HG02840 (cell line): ENCODE measurements around the gene AGAP1.

Experiments used
- ATAC-seq: cut with Tn5 transposase; IDR thresholded peaks from one replicate; pipeline ENCODE4 v1.9.1; 2021; ENCODE audit warnings: mild to moderate bottlenecking, moderate library complexity, moderate number of reproducible peaks; ENCODE audit not compliant: unreplicated experiment, low FRiP score

Gene AGAP1

DNA sequence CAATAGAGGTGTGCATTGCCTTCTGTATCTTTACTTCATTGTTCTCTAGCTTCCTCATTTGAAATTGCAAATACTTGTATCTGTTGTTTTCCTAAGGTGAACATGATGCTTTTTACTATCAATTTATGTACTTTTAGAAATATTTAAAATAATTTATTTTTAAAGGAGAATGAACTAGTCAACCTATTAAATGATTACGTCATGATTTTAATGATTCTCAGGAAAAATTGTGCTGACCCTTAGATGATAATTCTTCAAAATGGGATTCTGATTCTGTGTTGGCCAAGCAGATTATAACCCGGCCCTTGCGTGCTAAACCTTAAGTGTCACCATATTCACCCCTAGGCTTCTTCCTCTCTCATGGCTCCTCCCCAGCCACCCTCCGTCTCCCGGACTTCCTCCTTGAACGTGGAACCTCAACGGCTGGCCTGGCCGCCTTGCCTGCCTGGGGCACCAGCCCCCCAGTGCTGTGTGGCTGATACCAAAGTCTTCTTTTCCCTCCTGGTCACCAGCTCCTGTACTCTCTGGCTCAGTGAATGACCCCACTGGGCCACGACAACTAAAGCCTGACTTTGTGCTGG is 382.3 kb downstream of the AGAP1 start:
- no peak for ATAC-seq

DNA sequence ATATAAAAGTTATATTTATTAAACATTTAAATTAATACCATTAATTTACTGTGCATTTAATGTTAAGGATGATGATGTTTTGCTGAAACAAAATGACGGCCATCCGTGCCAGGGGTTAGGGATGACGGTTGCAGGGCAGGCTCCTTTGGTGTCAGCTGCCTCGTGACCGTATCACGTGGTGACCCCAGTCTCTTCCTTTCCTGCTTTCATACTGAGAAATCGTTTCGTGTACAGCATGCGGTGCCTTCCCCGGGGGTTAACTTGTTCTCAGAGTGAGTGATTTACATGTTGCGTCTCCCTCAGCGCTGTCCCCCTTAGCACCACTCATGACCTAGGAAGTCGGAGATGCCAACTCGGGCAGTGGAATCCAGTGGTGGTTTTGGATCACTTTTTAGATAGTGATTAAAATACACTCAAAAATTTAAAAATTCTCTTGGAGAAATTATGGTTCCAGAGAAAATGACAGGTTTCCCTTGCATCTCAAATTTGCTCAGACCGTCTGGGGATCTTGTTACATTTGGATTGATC is 383.5 kb downstream of the AGAP1 start:
- no peak for ATAC-seq

DNA sequence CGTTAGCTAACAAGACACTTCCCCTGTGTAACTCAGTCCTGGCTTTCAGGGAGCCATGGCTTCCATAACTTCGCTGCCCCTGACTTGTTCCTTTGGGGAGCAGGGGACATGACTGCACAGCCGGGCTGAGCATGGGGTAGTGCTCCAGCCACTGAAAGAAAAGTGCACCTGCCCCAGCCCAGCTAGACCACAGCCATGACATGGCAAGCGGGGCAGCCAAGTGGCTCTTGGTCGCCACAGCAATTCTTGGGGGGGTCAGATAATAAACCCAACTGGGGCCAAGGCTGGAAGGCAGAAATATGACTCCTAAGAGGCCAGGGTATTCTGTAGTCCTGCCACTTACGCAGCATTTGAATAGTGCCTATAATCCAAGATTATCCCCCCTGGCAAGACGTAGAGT is 385.3 kb downstream of the AGAP1 start:
- no peak for ATAC-seq

DNA sequence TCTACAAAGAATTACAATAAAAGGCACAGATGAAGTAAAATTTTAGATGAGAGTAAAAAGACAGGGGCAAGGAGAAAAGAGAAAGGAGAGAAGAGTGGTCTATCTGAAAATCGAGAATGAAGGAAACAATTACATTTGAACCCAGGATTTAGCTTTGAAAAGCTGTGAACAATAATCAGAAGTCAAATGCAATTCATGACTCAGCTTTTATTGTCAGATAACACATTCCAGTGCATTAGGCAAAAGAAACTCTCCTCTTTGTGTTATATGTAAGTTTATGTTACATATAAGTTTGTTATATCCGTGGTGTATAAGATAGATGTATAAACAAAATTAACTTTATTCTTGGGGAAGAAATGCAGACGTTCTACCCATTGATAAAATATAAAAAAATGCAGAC is 389.8 kb downstream of the AGAP1 start:
- ATAC-seq: no peak

DNA sequence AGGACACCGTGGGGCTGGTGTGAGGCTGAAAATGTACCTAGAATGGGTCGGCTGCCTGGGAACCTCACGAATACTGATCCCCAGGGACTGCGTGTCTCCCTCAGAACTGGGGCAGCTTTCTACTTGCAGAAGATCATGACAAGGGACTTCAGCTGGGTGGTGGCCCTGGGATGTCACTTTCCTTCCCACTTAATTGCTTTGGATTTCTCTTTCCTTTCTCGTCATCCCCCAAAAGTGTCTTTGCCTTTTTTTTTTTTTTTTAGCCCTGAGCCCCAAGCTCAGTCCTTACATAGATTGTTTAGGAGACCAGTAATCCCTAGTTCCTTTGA is 395.4 kb downstream of the AGAP1 start:
- no peak for ATAC-seq

DNA sequence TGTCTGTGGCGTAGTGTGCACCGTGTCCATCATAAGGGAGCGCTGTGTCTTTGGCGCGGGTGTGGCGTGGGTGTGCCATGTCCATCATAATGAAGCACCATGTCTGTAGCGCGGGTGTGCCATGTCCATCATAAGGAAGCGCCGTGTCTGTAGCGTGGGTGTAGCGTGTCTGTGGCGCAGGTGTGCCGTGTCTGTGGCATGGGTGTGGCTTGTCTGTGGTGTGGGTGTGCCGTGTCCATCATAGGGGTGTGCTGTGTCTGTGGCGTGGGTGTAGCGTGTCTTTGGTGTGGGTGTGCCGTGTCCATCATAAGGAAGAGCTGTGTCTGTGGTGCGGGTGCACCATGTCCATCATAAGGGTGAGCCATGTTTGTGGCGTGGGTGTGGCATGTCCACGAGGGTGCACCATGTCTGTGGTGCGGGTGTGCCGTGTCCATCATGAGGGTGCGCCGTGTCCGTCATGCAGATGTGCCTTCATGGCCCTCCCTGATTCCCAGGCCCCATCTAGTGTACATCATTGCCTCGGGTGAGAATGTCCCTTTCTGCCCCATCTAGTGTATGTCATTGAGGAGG is 399.4 kb downstream of the AGAP1 start:
- ATAC-seq: no peak

DNA sequence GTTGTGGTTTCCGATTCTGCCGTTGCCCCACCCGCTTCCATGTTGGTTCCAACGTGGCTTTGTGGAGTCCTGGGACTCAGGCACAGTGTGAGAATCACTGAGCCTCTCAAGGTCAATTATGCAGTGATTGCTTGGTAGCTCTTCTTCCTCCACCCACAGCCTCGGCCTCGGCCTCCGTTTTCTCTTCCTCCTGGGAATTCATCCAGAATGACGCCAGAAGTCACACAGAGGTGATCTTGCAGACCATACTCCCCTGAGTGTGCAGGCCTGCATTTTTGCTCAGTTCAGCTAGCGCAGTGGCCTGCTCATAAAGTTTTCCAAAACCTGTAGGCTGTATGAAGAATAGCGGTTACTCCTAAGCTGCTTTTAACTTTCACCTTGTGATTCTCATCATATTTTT is 401.0 kb downstream of the AGAP1 start:
- ATAC-seq: no peak

DNA sequence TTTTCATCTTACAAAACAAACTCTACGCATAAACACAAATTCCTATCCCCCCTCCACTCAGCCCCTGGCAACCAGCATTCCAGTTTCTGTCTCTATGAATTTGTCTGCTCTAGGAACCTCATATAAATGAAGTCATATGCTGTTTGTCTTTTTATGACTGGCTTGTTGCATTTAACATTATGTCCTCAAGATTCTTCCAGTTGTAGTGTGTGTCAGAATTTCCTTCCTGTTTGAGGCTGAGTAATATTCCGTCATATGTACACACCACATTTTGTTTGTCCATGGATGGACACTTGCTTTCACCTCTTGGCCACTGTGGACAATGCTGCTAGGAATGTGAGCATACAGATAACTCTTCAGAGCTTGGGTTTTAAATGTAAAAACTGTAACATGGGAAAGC is 402.2 kb downstream of the AGAP1 start:
- ATAC-seq: no peak

DNA sequence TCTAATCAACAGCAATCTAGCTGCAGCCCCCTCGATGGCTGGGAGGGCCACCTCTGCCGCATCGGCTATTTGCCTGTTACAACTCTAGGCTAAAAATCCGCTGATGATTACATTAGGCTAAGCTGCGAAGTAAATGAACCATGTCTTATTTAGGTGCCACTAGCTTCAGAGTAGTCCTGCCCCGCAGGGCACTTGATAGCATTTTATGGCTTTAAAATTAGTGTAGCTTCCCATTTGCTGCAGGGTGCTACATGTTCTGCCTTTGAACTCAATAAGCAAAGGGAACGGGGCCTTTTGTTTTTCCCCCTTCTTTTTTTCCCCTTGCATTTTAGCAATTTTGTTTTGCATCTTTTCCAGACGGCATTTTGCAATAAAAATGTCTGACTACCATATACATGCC is 404.1 kb downstream of the AGAP1 start:
- no peak for ATAC-seq

DNA sequence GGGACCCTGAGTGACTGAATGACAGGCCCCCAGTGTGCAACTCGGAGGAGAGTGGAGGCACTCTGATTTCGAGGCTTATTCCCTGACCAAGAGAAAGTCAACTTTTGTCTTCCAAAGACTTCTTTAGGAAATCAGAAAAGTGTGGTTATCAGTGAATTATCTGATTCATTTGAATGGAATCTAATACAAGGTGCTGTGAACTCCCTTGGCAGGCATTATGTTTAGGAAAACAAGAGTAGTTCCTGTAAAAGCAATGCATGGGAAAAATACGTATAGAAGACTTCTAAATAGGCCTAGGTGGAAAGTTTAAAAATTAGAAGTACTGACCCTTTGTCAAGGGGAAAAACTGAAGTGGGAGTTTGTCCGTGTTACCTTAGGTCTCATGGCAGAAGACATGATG is 404.9 kb downstream of the AGAP1 start:
- no peak for ATAC-seq

DNA sequence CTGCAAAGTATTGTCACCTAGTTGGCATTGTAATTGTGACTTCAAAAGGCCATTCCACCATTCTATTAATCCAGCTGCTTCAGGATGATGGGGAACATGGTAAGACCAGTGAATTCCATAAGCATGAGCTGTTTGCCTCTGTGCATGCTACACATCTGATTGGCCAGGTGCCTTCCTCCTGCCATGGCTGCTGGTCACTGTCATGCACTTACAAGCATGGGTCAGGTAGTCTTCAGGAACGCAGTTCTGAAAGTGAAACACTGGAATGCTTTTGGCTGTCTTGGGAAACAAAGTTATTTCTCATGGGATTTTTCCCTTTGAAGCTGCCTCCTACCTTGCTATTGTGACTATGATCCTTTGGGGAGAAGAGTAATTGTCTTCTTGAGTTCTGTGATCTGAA is 406.8 kb downstream of the AGAP1 start:
- ATAC-seq: no peak

DNA sequence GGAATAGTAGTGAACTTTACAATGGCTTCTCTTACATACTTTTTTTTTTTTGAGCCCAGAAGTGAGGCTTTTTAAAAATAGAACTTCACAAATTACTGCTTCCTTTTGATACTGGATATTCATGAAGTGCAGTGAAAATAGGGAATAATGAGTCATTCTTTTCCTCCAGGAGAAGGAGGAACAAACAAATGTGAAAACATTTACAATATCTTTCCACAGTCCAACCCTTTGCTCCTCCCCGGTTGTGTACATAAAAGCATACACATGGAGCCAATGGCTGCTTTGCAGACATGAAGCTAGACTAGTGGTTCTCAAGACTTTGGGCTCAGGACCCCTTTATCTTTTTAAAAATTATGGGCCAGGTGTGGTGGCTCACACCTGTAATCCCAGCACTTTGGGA is 407.4 kb downstream of the AGAP1 start:
- no peak for ATAC-seq

DNA sequence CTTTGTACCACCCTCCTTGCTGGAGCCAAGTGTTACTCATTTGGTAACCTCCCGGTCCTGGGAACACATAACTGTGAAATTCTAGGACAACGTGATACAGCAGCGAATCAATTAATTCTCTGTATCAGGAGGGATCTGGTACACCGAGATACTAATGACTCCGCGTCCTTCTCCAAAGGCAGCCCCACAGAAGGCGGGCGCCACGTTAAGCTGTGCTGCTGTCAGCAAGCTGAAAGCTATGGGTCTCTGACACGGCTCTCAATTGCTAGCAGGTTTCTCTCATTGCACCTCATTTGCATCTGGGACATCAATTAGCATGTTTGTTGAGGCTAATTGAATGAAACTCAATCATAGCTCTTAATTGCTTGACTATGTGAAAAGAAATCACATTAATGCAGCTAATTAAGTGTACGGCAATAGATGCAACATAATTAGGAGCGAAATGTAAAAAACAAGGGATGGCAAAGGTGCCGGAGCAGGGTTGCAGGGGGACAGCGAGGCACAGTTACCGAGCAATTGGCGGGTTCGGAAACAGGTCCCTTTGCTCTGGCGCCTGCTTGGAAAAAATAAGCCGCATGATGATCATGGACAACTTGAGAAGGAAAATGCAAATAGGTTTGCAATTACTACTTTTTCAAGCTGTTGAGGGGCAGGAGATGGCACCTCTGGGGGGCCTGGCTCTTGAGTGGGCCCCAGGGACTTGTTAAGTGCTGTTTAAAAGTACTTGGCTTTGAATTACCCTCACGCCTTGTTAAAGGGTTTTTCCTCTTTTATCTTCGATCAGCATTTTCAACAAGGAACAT is 410.1 kb downstream of the AGAP1 start:
- no peak for ATAC-seq

DNA sequence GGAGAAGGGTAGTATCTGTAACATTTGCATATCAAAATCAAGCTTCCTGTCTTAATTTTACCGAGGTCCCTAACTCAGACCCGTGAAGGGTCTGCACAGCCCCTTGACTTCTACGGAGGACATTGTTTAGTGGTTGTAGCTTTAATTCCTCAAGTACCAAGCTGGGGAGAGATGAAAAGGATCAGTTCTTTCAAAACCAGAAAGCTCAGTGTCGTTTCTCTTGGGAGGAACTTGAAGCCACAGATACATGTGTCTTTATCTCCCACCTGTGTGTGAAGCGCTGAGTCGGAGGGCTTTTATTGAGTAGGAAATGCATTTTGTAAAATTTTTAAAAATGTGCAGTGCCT is 410.7 kb downstream of the AGAP1 start:
- ATAC-seq: no peak

DNA sequence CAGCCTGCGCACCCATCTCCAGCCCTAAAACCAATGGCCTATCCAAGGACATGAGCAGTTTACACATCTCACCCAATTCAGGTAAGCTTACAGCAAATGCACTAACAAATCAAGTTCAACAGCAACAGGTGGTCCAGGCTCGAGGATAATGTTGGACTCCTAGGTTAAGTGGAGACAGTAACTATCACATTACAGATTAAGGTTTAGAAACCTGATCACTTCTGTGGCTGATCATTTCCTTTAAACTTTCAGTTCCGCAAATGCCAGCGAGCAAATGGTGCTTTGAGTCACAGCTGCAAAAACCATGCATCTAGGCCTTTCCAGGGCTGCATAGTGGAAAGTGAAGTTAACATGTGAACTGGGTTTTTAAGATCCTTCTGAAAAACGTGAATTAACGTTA is 415.0 kb downstream of the AGAP1 start:
- ATAC-seq: no peak

DNA sequence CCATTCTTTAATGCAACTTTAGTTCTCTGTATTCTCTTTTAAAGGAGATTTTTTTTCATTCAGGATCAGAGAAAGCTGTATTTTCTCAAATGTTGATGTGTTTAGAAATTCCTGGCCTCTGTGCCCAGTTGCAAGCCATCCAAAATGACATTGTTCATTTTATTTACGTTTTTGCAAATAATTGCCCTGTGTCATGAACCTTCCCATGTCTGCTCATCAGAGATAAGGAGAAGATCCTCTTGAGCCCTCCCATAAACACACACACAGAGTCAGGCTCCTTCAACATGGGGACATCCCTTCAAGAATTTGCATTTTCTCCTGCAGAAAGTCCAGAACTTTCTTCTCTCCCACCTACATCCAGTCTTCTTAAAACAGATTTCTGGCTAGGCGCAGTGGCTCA is 415.5 kb downstream of the AGAP1 start:
- ATAC-seq: no peak

DNA sequence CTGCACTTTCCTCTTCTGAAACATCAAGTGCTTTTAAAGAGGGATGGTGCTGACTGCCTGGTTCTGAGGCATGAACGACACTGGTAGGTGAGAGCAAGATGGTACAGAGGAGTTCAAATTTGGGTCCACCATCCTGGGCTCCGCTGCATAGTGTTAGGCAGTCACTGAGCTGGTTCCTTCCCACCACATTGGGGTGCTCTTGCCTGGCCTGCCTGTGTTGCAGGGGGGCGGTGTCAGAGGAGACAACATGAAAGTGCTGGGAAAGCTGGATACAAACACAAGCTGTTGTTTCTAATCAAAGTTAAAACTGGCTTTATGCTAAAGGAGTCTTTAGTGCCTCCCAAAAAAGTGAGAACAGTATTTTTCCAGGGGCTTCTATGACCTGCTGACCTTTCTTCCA is 416.2 kb downstream of the AGAP1 start:
- no peak for ATAC-seq

DNA sequence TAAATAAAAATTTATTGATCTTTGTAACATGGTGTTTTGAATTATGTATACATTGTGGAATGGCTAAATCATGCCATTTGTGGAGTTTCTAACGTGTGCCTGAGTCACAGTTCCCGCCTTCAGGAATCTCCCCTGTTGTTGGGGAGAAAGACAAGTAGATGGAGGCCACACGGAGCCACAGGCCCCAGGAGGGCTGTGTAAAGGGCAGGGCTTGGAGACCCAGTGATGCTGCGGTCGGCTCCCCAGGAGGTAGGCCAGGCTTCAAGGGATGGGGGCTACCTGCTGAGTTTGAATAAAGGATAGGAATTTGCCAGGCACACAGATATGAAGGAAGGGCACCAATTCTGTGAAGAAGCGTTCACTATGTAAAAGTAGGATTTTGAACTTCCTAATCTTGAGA is 417.3 kb downstream of the AGAP1 start:
- no peak for ATAC-seq

DNA sequence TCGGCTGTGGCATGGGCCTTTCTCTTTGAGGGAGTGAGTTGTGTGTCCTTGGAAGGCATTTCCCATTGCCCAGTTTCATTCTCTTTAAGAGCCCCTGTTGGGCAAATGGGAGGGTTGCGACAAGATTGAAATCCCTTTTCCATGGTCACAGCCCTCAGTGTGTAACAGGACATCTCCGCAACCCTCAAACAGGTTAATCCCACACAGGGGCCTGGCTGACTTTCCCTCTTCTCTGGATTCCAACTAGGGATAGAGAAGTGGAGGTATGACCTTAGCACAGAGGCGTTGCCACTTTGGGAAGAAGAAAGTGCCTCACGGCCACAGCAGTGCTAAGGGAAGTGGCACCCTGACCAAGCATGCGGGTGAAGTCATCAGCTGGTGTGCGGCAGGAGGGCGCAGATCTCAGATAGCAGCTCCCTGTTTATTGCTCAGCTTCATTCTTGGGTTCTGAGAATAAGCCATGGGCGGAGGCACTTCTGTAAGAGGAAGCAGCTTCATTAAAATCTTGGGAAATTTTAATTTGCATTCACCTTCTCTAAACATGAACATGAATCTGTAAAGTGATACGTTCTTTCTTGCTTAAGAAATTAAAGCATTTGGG is 417.9 kb downstream of the AGAP1 start:
- no peak for ATAC-seq

DNA sequence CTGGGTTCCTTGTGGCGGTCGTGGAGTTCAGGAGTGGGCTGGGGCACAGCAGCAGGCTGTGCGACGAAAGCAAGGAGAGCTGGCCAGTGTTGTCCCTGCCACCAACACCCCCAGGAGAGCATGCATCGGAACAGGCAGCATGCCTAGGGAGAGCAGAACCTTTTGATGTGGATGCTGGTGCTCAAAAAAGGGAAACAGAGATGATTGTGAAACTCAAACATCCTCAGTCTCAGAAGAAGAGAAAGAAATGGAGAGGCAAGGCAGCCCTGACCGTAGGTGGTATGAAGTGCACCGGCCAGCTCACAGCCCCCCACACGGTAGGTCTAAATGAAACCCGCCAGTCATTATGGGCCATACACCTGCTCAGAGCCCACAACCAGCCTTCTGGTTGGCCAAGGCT is 420.9 kb downstream of the AGAP1 start:
- ATAC-seq: no peak

DNA sequence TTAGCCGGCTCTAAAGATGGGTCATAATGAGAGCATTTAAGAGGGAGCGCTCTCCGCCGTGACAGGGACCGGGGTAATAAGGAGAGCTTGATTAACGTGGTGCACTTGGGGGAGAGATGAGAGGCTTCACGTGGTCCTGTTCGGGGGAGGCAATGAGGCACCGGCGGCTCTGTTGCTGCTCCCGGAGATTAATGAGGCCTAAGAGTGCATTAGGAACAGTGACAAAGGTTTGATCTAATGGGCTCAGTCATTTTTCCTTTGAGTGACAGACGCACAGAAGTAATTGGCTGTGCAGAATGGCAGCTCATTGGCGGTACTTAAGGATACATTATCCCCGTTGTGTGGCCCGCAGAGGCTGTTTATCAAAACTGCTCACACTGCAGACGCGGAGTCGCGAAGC is 423.7 kb downstream of the AGAP1 start:
- ATAC-seq: no peak

DNA sequence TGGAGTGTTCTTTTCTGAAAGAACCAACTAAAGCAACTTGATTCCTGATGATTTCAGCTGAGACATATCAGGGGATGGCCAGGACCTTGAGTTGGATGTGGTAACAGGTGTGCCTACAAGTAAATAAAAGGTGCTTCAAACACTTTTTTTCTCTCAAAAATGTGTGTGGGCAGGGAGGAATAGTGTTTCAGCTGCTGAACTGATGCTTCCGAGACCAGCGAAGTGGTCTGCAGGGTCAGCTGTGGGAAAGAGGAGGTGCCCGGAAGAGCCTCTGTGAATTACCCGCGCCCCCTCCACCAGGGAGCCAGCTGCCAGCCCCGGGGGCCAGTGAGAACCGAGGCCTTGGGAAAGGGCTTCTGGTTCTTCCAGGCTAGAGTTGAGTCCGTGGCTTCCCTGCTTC is 425.0 kb downstream of the AGAP1 start:
- no peak for ATAC-seq
